HCT116 (cell line): ENCODE measurements around the gene UTF1. TPM values are rescaled to one million over a fixed set of nuclear protein-coding genes. Genes with fewer than 3 reads are reported as not detected.
A peak's percentile ranks its signal among the peaks of the same experiment; 100 is the strongest.

Experiments used
- ATAC-seq: fragments of 200-7000 bp; cut with Tn5 transposase; 2 replicates; pipeline ENCODE4 v1.9.1; 2020; ENCODE audit warnings: mild to moderate bottlenecking, moderate library complexity
- BruUV-seq: library from RNA; stranded (reverse); fragments of 400-500 nt; replicated peaks from 2 replicates; lab custom pipeline; 2021; lab: Mats Ljungman, UMichigan
- CTCF ChIA-PET: fragments of 300-600 bp; sonication (Branson Sonifier 250); formaldehyde crosslinking; loops from one replicate; lab custom pipeline; 2021; ENCODE audit warnings: antibody characterized with exemption; lab: Charles Lee
- POLR2A ChIA-PET: fragments of 300-600, 350-600 bp; sonication (Branson Sonifier 250); formaldehyde crosslinking; loops from one replicate; lab custom pipeline; 2021; ENCODE audit warnings: antibody characterized with exemption; lab: Charles Lee
- RAD21 ChIA-PET, 2 experiments: fragments of 300-600 bp; sonication (Branson Sonifier 250); formaldehyde crosslinking; loops; one replicate each; lab custom pipeline; 2023; ENCODE audit warnings: low total read pairs in 2 of 2; ENCODE audit not compliant: uncharacterized antibody in 2 of 2, unreplicated experiment in 2 of 2, low non-redundant PET in 1 of 2; lab: Charles Lee
- DNase-seq: peaks from one replicate; pipeline ENCODE4 v3.0.0-alpha.2; 2010; ENCODE audit warnings: low read depth, low spot score
- H2AFZ ChIP-seq: fragments of 200-600 bp; shearing (Covaris generic), sonication (generic); 2 replicates; pipeline ENCODE4 v1.6.1; 2017; ENCODE audit warnings: low read depth, mixed run types, mixed read lengths, antibody characterized with exemption, low read length; ENCODE audit not compliant: poor library complexity, severe bottlenecking
- H3K27ac ChIP-seq: 2 replicates; pipeline ENCODE4 v1.5.1; 2012; ENCODE audit warnings: low read depth, low read length
- H3K27me3 ChIP-seq: fragments of 200-600 bp; sonication (generic); 2 replicates; pipeline ENCODE4 v1.6.1; 2016; ENCODE audit warnings: mixed run types, low read length, mixed read lengths; ENCODE audit not compliant: insufficient read depth
- H3K36me3 ChIP-seq, 2 experiments: fragments of 200-500 bp in 1 of 2; fragments of 200-600 bp in 1 of 2; sonication (Bioruptor generic) in 1 of 2; sonication (generic) in 1 of 2; 2 replicates each; pipeline versions ENCODE4 v1.5.1 to v1.6.1; 2014 to 2016; ENCODE audit warnings: low read length in 2 of 2, inconsistent platforms in 1 of 2, mixed read lengths in 1 of 2, mixed run types in 1 of 2; ENCODE audit not compliant: insufficient read depth in 2 of 2, control insufficient read depth in 1 of 2
- H3K4me1 ChIP-seq, 2 experiments: fragments of 200-600 bp in 1 of 2; sonication (generic) in 1 of 2; 2 replicates each; pipeline versions ENCODE4 v1.5.1 to v1.6.1; 2012 to 2017; ENCODE audit warnings: low read length in 2 of 2, inconsistent platforms in 1 of 2, mild to moderate bottlenecking in 1 of 2, mixed read lengths in 1 of 2, mixed run types in 1 of 2, moderate library complexity in 1 of 2; ENCODE audit not compliant: insufficient read depth in 2 of 2, control insufficient read depth in 1 of 2
- H3K4me2 ChIP-seq: fragments of 200-600 bp; sonication (generic); 2 replicates; pipeline ENCODE4 v1.6.1; 2017; ENCODE audit warnings: mixed run types, low read length, mixed read lengths
- H3K4me3 ChIP-seq, 2 experiments: fragments of 200-600 bp in 1 of 2; sonication (generic) in 1 of 2; replicated peaks in 1 of 2; 2 replicates each; pipeline ENCODE4 v1.5.1; 2011 to 2016; ENCODE audit warnings: low read length in 2 of 2, control low read depth in 1 of 2, low read depth in 1 of 2, mild to moderate bottlenecking in 1 of 2, mixed read lengths in 1 of 2, mixed run types in 1 of 2
- H3K79me2 ChIP-seq: fragments of 200-600 bp; sonication (generic); 2 replicates; pipeline ENCODE4 v1.6.1; 2017; ENCODE audit warnings: mild to moderate bottlenecking, mixed run types, low read length, moderate library complexity, mixed read lengths; ENCODE audit not compliant: insufficient read depth
- H3K9ac ChIP-seq: fragments of 200-600 bp; sonication (generic); 2 replicates; pipeline ENCODE4 v1.6.1; 2016; ENCODE audit warnings: low read length, mixed read lengths
- H3K9me2 ChIP-seq: fragments of 200-600 bp; sonication (generic), shearing (Covaris generic); 2 replicates; pipeline ENCODE4 v1.6.1; 2017; ENCODE audit warnings: mixed run types, mild to moderate bottlenecking, moderate library complexity; ENCODE audit not compliant: insufficient read depth
- H3K9me3 ChIP-seq, 2 experiments: fragments of 200-500 bp in 1 of 2; fragments of 200-600 bp in 1 of 2; sonication (Bioruptor generic) in 1 of 2; sonication (generic) in 1 of 2; 2 replicates each; pipeline ENCODE4 v1.6.1; 2014 to 2017; ENCODE audit warnings: low read length in 2 of 2, mixed read lengths in 2 of 2, inconsistent platforms in 1 of 2, low read depth in 1 of 2, mild to moderate bottlenecking in 1 of 2, mixed run types in 1 of 2, moderate library complexity in 1 of 2; ENCODE audit not compliant: control insufficient read depth in 1 of 2, insufficient read depth in 1 of 2
- H4K20me1 ChIP-seq: fragments of 200-600 bp; sonication (generic), shearing (Covaris generic); 2 replicates; pipeline ENCODE4 v1.6.1; 2017; ENCODE audit warnings: mixed run types, mild to moderate bottlenecking, moderate library complexity; ENCODE audit not compliant: insufficient read depth
- CBX3 ChIP-seq: IDR thresholded peaks from 2 replicates; pipeline ENCODE4 v1.6.1; 2012; ENCODE audit warnings: low read depth
- POLR2AphosphoS5 ChIP-seq: IDR thresholded peaks from 2 replicates; pipeline ENCODE4 v1.6.1; 2011; ENCODE audit warnings: mild to moderate bottlenecking, low read depth, low read length, moderate library complexity
- RAD21 ChIP-seq: IDR thresholded peaks from 2 replicates; pipeline ENCODE4 v1.6.1; 2012; ENCODE audit warnings: low read depth, mild to moderate bottlenecking
- YY1 ChIP-seq: IDR thresholded peaks from 2 replicates; pipeline ENCODE4 v1.6.1; 2011; ENCODE audit warnings: low read length, low read depth, moderate library complexity, mild to moderate bottlenecking; ENCODE audit not compliant: insufficient replicate concordance; ENCODE audit errors: extremely low read depth
- ZNF274 ChIP-seq: fragments of 200-500 bp; sonication (Bioruptor generic); IDR thresholded peaks from 2 replicates; pipeline ENCODE4 v1.6.1; 2014; ENCODE audit warnings: mild to moderate bottlenecking, low read depth, low read length, inconsistent platforms
- intact Hi-C: fragments of 100-400 bp; cut with micrococcal nuclease; formaldehyde crosslinking; loops from 2 replicates; pipeline ENCODE4 v1.10.0; 2022
- total RNA-seq: library from RNA; stranded (reverse); gene quantifications from one replicate; pipeline ENCODE4 v1.2.1, GENCODE V29; 2021; ENCODE audit not compliant: unreplicated experiment
- TF ChIP-seq, protein P1 (sequence below), 3 experiments: fragments of 200-600 bp in 1 of 3; sonication (generic) in 1 of 3; IDR thresholded peaks in 2 of 3; conservative IDR thresholded peaks in 1 of 3; 2 replicates each; pipeline ENCODE4 v1.5.1; 2012 to 2017; ENCODE audit warnings: low read depth in 2 of 3, low read length in 2 of 3, antibody characterized with exemption in 1 of 3, borderline replicate concordance in 1 of 3, control low read depth in 1 of 3, mild to moderate bottlenecking in 1 of 3, mixed read lengths in 1 of 3, mixed run types in 1 of 3, moderate library complexity in 1 of 3; ENCODE audit not compliant: insufficient read depth in 1 of 3
- TF ChIP-seq, protein P2 (sequence below): IDR thresholded peaks from 2 replicates; pipeline ENCODE4 v1.6.1; 2011; ENCODE audit warnings: mild to moderate bottlenecking, low read length, moderate library complexity; ENCODE audit not compliant: insufficient replicate concordance; ENCODE audit errors: extremely low read depth
- TF ChIP-seq, protein P3 (sequence below): IDR thresholded peaks from 2 replicates; pipeline ENCODE4 v1.6.1; 2012
- TF ChIP-seq, protein P4 (sequence below): IDR thresholded peaks from 2 replicates; pipeline ENCODE4 v1.6.1; 2012

The UTF1 gene
- total RNA-seq, 1 experiment from 2014 or later = not detected

DNA sequence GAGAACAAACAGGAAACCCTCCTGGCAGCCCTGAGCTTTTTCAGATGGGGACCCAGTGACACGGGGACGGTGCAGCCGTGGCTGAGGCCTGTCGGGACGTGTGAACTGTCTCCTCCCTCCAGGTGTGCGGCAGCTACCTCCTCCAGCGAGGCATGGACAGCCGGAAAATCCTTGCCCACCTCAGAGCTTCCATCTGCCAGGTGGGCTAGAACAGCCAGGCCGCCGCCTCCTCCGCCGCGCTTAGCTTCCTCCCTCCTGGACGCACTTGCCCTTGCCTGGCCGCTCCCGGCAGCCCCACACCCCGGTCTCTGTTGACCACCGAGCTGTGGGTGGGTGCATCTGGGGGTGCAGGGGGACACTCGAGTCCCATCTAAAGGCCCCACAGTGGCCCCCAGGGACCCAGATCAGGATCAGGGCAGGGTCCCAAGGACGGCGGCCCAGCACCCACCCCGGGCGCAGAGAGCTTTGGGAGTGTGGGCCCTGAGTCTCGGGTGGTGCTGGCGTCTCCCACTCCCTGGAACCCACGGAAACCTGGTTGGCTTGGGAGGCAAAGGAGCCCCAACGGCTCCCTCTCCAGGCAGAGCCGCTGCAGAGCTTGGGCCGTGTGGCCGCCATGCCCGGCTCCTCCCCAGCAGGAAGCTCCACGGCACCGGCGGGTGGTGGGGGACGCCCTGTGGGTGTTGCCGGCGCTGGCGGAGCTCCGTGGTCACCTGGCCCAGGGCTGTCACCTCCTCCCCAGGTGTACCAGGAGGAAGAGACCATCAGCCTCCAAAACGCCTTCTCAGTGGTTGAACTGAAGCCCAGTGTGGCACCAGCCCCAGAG lies 32.9 kb upstream of the UTF1 start:
- Histone ChIP-seq H3K9me2 (no peaks in the 10 kb centered on the region), H2AFZ (no peak overlapping the region), H3K79me2 (no peaks in the 10 kb centered on the region), H3K27me3 (no peaks in the 10 kb centered on the region), H3K36me3 (no peaks in the 10 kb centered on the region), H3K9me3 (no peaks in the 10 kb centered on the region)
- POLR2A ChIA-PET = no interaction called here
- no peak for DNase-seq
- CTCF ChIA-PET = no interaction called here
- TF ChIP-seq, protein P1, sequence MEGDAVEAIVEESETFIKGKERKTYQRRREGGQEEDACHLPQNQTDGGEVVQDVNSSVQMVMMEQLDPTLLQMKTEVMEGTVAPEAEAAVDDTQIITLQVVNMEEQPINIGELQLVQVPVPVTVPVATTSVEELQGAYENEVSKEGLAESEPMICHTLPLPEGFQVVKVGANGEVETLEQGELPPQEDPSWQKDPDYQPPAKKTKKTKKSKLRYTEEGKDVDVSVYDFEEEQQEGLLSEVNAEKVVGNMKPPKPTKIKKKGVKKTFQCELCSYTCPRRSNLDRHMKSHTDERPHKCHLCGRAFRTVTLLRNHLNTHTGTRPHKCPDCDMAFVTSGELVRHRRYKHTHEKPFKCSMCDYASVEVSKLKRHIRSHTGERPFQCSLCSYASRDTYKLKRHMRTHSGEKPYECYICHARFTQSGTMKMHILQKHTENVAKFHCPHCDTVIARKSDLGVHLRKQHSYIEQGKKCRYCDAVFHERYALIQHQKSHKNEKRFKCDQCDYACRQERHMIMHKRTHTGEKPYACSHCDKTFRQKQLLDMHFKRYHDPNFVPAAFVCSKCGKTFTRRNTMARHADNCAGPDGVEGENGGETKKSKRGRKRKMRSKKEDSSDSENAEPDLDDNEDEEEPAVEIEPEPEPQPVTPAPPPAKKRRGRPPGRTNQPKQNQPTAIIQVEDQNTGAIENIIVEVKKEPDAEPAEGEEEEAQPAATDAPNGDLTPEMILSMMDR (IDR thresholded peaks at IDR 0.05 in 2 of 3, conservative IDR thresholded peaks at IDR 0.05 in 1 of 3; ENCODE audit: borderline replicate concordance in 1 of 3, insufficient read depth in 1 of 3, low read depth in 2 of 3, low read length in 2 of 3) = 0 out of 6 replicates have a peak, but pooled peaks of 1 of the 3 experiments have one; percentile 2
- TF ChIP-seq RAD21 = 0 out of 2 replicates have a peak, but pooled peaks have one; percentile 15
- no peak for TF ChIP-seq POLR2AphosphoS5
- TF ChIP-seq, all 23 proteins: peak for 2
- no TSS peak for BruUV-seq
- no peaks in the 10 kb centered on the region for H3K4me1 ChIP-seq
- H4K20me1 ChIP-seq = no peaks in the 10 kb centered on the region
- H3K9ac ChIP-seq = no peak overlapping the region
- H3K27ac ChIP-seq = no peak overlapping the region
- peak; percentile 52; the same call in 1 of the 2 replicates for ATAC-seq
- intact Hi-C loops = no loop called here
- H3K4me2 ChIP-seq = no peak overlapping the region
- no peak overlapping the region for H3K4me3 ChIP-seq
- RAD21 ChIA-PET = no interaction called here

DNA sequence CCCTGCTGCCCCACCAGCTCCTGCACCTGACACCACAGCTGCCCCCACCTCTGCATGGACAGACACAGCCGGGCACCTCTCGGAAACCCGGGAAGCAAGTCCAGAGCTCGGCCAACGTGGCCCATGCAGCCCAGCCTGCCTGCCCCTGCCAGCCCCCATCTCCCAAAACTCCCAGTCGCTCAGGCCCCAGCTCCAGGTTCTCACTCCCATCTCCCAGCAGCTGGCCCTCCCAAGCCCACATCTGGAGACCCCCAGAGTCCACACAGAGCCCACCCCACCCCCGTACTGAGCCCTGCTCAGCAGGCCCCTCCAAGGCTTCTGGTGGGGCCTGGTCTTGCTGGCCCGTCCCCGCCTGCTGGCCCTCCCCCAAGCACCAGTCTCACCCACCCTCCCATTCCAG lies 32.2 kb upstream of the UTF1 start:
- no peaks in the 10 kb centered on the region for H4K20me1 ChIP-seq
- ATAC-seq = no peak
- no peaks in the 10 kb centered on the region for H3K36me3 ChIP-seq
- no peaks in the 10 kb centered on the region for H3K27me3 ChIP-seq
- ChIA-PET RAD21 (no interaction called here), POLR2A (no interaction called here), CTCF (no interaction called here)
- H3K79me2 ChIP-seq = no peaks in the 10 kb centered on the region
- no peak overlapping the region for H3K4me2 ChIP-seq
- no peaks in the 10 kb centered on the region for H3K9me3 ChIP-seq
- no peak overlapping the region for H3K9ac ChIP-seq
- BruUV-seq = no TSS peak
- H3K27ac ChIP-seq = no peak overlapping the region
- H3K9me2 ChIP-seq = no peaks in the 10 kb centered on the region
- no peak overlapping the region for H2AFZ ChIP-seq
- H3K4me3 ChIP-seq = no peak overlapping the region
- no peak for DNase-seq
- intact Hi-C loops = no loop called here
- no peaks in the 10 kb centered on the region for H3K4me1 ChIP-seq
- TF ChIP-seq, protein P1 (IDR thresholded peaks at IDR 0.05 in 2 of 3, conservative IDR thresholded peaks at IDR 0.05 in 1 of 3; ENCODE audit: borderline replicate concordance in 1 of 3, insufficient read depth in 1 of 3, low read depth in 2 of 3, low read length in 2 of 3) = no peak
- TF ChIP-seq CBX3 (no peak), POLR2AphosphoS5 (no peak), YY1 (no peak), ZNF274 (no peak)
- TF ChIP-seq, protein P2, sequence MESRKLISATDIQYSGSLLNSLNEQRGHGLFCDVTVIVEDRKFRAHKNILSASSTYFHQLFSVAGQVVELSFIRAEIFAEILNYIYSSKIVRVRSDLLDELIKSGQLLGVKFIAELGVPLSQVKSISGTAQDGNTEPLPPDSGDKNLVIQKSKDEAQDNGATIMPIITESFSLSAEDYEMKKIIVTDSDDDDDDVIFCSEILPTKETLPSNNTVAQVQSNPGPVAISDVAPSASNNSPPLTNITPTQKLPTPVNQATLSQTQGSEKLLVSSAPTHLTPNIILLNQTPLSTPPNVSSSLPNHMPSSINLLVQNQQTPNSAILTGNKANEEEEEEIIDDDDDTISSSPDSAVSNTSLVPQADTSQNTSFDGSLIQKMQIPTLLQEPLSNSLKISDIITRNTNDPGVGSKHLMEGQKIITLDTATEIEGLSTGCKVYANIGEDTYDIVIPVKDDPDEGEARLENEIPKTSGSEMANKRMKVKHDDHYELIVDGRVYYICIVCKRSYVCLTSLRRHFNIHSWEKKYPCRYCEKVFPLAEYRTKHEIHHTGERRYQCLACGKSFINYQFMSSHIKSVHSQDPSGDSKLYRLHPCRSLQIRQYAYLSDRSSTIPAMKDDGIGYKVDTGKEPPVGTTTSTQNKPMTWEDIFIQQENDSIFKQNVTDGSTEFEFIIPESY = no peak
- TF ChIP-seq, protein P3, sequence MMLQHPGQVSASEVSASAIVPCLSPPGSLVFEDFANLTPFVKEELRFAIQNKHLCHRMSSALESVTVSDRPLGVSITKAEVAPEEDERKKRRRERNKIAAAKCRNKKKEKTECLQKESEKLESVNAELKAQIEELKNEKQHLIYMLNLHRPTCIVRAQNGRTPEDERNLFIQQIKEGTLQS = no peak
- TF ChIP-seq, protein P4, sequence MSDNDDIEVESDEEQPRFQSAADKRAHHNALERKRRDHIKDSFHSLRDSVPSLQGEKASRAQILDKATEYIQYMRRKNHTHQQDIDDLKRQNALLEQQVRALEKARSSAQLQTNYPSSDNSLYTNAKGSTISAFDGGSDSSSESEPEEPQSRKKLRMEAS = no peak
